Liver (tissue), 9 donors: ENCODE results near the gene RAPGEF1. TPM values are rescaled to one million over a fixed set of nuclear protein-coding genes. Genes with fewer than 3 reads are reported as not detected.

Experiments used
- DNase-seq: peaks from one replicate; pipeline ENCODE4 v3.0.0-alpha.2; 2017; ENCODE audit warnings: low spot score
- H3K27ac ChIP-seq, 2 donors: one replicate each; pipeline ENCODE4 v1.7.0; 2013; ENCODE audit warnings: inconsistent platforms in 2 of 2, low read length in 2 of 2, control low read depth in 1 of 2, low read depth in 1 of 2, mild to moderate bottlenecking in 1 of 2
- H3K27me3 ChIP-seq, 4 donors: one replicate each; pipeline versions ENCODE4 v1.6.1 to v1.7.0; 2013; ENCODE audit warnings: low read length in 3 of 4, inconsistent platforms in 1 of 4, mild to moderate bottlenecking in 1 of 4, moderate library complexity in 1 of 4; ENCODE audit not compliant: control insufficient read depth in 4 of 4, insufficient read depth in 4 of 4
- H3K36me3 ChIP-seq, 4 donors: one replicate each; pipeline versions ENCODE4 v1.6.1 to v1.7.0; 2013; ENCODE audit warnings: low read length in 3 of 4, mild to moderate bottlenecking in 3 of 4, low read depth in 1 of 4, moderate library complexity in 1 of 4; ENCODE audit not compliant: control insufficient read depth in 4 of 4, insufficient read depth in 3 of 4
- H3K4me1 ChIP-seq, 4 donors: one replicate each; pipeline versions ENCODE4 v1.6.1 to v1.7.0; 2013; ENCODE audit warnings: low read length in 3 of 4, mild to moderate bottlenecking in 3 of 4, moderate library complexity in 1 of 4; ENCODE audit not compliant: control insufficient read depth in 4 of 4, insufficient read depth in 4 of 4
- H3K4me3 ChIP-seq, 3 donors: one replicate each; pipeline versions ENCODE4 v1.6.1 to v1.7.0; 2013; ENCODE audit warnings: low read length in 3 of 3, control low read depth in 1 of 3, low read depth in 1 of 3, mild to moderate bottlenecking in 1 of 3
- H3K9ac ChIP-seq, 2 donors: one replicate each; pipeline ENCODE4 v1.7.0; 2013; ENCODE audit warnings: low read length in 2 of 2, mild to moderate bottlenecking in 2 of 2, moderate library complexity in 2 of 2, control low read depth in 1 of 2, low read depth in 1 of 2
- H3K9me3 ChIP-seq, 4 donors: one replicate each; pipeline versions ENCODE4 v1.6.1 to v1.7.0; 2013; ENCODE audit warnings: low read length in 3 of 4; ENCODE audit not compliant: control insufficient read depth in 4 of 4
- ATF3 ChIP-seq: IDR thresholded peaks from 2 replicates; pipeline ENCODE4 v1.6.1; 2016; ENCODE audit warnings: antibody characterized with exemption
- EGR1 ChIP-seq, 2 donors: IDR thresholded peaks; 2 replicates each; pipeline ENCODE4 v1.6.1; 2016 to 2018; ENCODE audit warnings: antibody characterized with exemption in 2 of 2, low read depth in 2 of 2
- FOXA2 ChIP-seq: IDR thresholded peaks from 2 replicates; pipeline ENCODE4 v1.6.1; 2016; ENCODE audit warnings: antibody characterized with exemption
- GABPA ChIP-seq, 2 donors: IDR thresholded peaks in 1 of 2; conservative IDR thresholded peaks in 1 of 2; 2 replicates each; pipeline ENCODE4 v1.6.1; 2016; ENCODE audit warnings: antibody characterized with exemption in 2 of 2, mild to moderate bottlenecking in 1 of 2, moderate library complexity in 1 of 2
- HNF4A ChIP-seq, 2 donors: conservative IDR thresholded peaks; 2 replicates each; pipeline ENCODE4 v1.6.1; 2016; ENCODE audit warnings: antibody characterized with exemption in 2 of 2, mild to moderate bottlenecking in 2 of 2
- HNF4G ChIP-seq: IDR thresholded peaks from 2 replicates; pipeline ENCODE4 v1.6.1; 2016; ENCODE audit warnings: antibody characterized with exemption
- JUND ChIP-seq, 2 donors: IDR thresholded peaks; 2 replicates each; pipeline ENCODE4 v1.6.1; 2016; ENCODE audit warnings: antibody characterized with exemption in 2 of 2
- NR2F2 ChIP-seq: IDR thresholded peaks from 2 replicates; pipeline ENCODE4 v1.6.1; 2016; ENCODE audit warnings: antibody characterized with exemption
- RAD21 ChIP-seq, 2 donors: IDR thresholded peaks; 2 replicates each; pipeline ENCODE4 v1.6.1; 2016; ENCODE audit warnings: antibody characterized with exemption in 2 of 2, mild to moderate bottlenecking in 2 of 2
- REST ChIP-seq: IDR thresholded peaks from 2 replicates; pipeline ENCODE4 v1.6.1; 2016; ENCODE audit warnings: antibody characterized with exemption, mild to moderate bottlenecking
- RXRA ChIP-seq, 2 donors: IDR thresholded peaks; 2 replicates each; pipeline ENCODE4 v1.6.1; 2017 to 2018; ENCODE audit warnings: antibody characterized with exemption in 2 of 2, mild to moderate bottlenecking in 1 of 2
- SP1 ChIP-seq: IDR thresholded peaks from 2 replicates; pipeline ENCODE4 v1.6.1; 2018; ENCODE audit warnings: antibody characterized with exemption, mild to moderate bottlenecking
- TAF1 ChIP-seq: conservative IDR thresholded peaks from 2 replicates; pipeline ENCODE4 v1.6.1; 2016; ENCODE audit warnings: antibody characterized with exemption, mild to moderate bottlenecking
- YY1 ChIP-seq: IDR thresholded peaks from 2 replicates; pipeline ENCODE4 v1.6.1; 2016; ENCODE audit warnings: antibody characterized with exemption, mild to moderate bottlenecking
- ZBTB33 ChIP-seq: IDR thresholded peaks from 2 replicates; pipeline ENCODE4 v1.6.1; 2016; ENCODE audit warnings: antibody characterized with exemption
- WGBS: extraction: QIAGEN DNeasy Blood & Tissue Kit; methylation state at CpG from one replicate; pipeline ENCODE4 v1.1.7; 2013; 5-methylcytosine and 5-hydroxymethylcytosine counted together
- polyA plus RNA-seq, 2 donors: library from polyadenylated mRNA; stranded (reverse) in 1 of 2; unstranded in 1 of 2; fragments of 200-250 nt in 1 of 2; fragments of >200 nt in 1 of 2; fragmentation: Nextera tagmentation in 1 of 2; extraction: Ambion mirVana in 1 of 2; gene quantifications; one replicate each; pipeline versions ENCODE4 v1.2.1 to v1.2.3, GENCODE V29; 2013 to 2015
- total RNA-seq, 2 donors: library from RNA; depleted of rRNA; stranded (reverse); fragments of >200 nt; gene quantifications; one replicate each; pipeline ENCODE4 v1.2.3, GENCODE V29; 2014
- TF ChIP-seq, protein P1 (sequence below): IDR thresholded peaks from 2 replicates; pipeline ENCODE4 v1.6.1; 2016; ENCODE audit warnings: antibody characterized with exemption
- donor health status: healthy.
- donor health status: healthy.
- donor health status: healthy.
- donor health status: healthy.
- donor health status: healthy.

Gene RAPGEF1
- total and polyA plus RNA-seq, 4 donors, result 5.6 to 19.7 (median 16.8) TPM

- H3K36me3 ChIP-seq, result no peaks in the 10 kb centered on the region
- no peaks in the 10 kb centered on the region for H3K27me3 ChIP-seq
- WGBS, result 95% methylated on average over 4 of the region's 4 CpGs
- no peak for TF ChIP-seq JUND (IDR thresholded peaks at IDR 0.05)
- TF ChIP-seq EGR1 (IDR thresholded peaks at IDR 0.05; ENCODE audit: low read depth in 2 of 2), result no peak
- no peak for TF ChIP-seq HNF4G
- TF ChIP-seq RAD21 (IDR thresholded peaks at IDR 0.05), result peak in 1 of 2 donors; percentile 9
- TF ChIP-seq GABPA (IDR thresholded peaks at IDR 0.05 in 1 of 2, conservative IDR thresholded peaks at IDR 0.05 in 1 of 2), result no peak
- H3K27ac ChIP-seq, result no peak overlapping the region
- H3K4me3 ChIP-seq, result no peak overlapping the region
- DNase-seq, result no peak
- H3K9me3 ChIP-seq, result no peaks in the 10 kb centered on the region
- peaks cover 7 to 41% (median 21%) of the 10 kb centered on the region in 4 donors for H3K4me1 ChIP-seq
- no peak overlapping the region for H3K9ac ChIP-seq
Measured at GRCh38 chr9:131693651-131694597, 46.0 kb downstream of the RAPGEF1 start.

GRCh38 chr9:131692612-131693562, 47.0 kb downstream of the RAPGEF1 start:
- H3K27me3 ChIP-seq, result no peaks in the 10 kb centered on the region
- peak overlapping the region in 1 of 2 donors; percentile 58 for H3K9ac ChIP-seq
- no peak for DNase-seq
- peak overlapping the region in 1 of 3 donors; percentile 18 for H3K4me3 ChIP-seq
- no peaks in the 10 kb centered on the region for H3K9me3 ChIP-seq
- no peaks in the 10 kb centered on the region for H3K36me3 ChIP-seq
- H3K4me1 ChIP-seq, result peaks cover 4 to 35% (median 19%) of the 10 kb centered on the region in 4 donors
- peak overlapping the region; percentile 68 to 85 for H3K27ac ChIP-seq
- 68% methylated on average over 7 of the region's 7 CpGs for WGBS
- no peak for TF ChIP-seq TAF1
- TF ChIP-seq, protein P1, sequence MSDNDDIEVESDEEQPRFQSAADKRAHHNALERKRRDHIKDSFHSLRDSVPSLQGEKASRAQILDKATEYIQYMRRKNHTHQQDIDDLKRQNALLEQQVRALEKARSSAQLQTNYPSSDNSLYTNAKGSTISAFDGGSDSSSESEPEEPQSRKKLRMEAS, result peak; percentile 32
- TF ChIP-seq GABPA (IDR thresholded peaks at IDR 0.05 in 1 of 2, conservative IDR thresholded peaks at IDR 0.05 in 1 of 2), result no peak
- TF ChIP-seq YY1, result no peak
- TF ChIP-seq NR2F2, result no peak
- TF ChIP-seq RXRA (IDR thresholded peaks at IDR 0.05), result peak in 1 of 2 donors; percentile 2

- Histone ChIP-seq H3K9ac (peak overlapping the region in 1 of 2 donors; percentile 58), H3K36me3 (no peaks in the 10 kb centered on the region), H3K4me1 (peaks cover 2 to 28% (median 14%) of the 10 kb centered on the region in 4 donors), H3K27ac (peak overlapping the region; percentile 68 to 85), H3K27me3 (no peaks in the 10 kb centered on the region), H3K4me3 (peak overlapping the region in 1 of 3 donors; percentile 18), H3K9me3 (no peaks in the 10 kb centered on the region)
- WGBS, result 29% methylated on average over 7 of the region's 7 CpGs
- DNase-seq, result no peak
- peak in 1 of 2 donors; percentile 32 for TF ChIP-seq RAD21 (IDR thresholded peaks at IDR 0.05)
- TF ChIP-seq REST, result peak; percentile 16
- TF ChIP-seq ATF3, result no peak
- peak; percentile 30 for TF ChIP-seq YY1
- peak; percentile 6 to 12 for TF ChIP-seq RXRA (IDR thresholded peaks at IDR 0.05)
- peak; percentile 18 for TF ChIP-seq ZBTB33
- TF ChIP-seq HNF4G, result peak; percentile 26
- TF ChIP-seq, protein P1, result no peak
- TF ChIP-seq JUND (IDR thresholded peaks at IDR 0.05), result peak in 1 of 2 donors; percentile 33
- TF ChIP-seq HNF4A (conservative IDR thresholded peaks at IDR 0.05), result peak; percentile 70 to 72
- TF ChIP-seq FOXA2, result peak; percentile 32
- peak; percentile 56 for TF ChIP-seq SP1
Measured at GRCh38 chr9:131691969-131692611, 47.8 kb downstream of the RAPGEF1 start.
